GDM1 (cell line): ENCODE results near the gene FLT3.
"Not testable (repeated sequence)": the region's sequence is repeated elsewhere in the genome, so short reads cannot be mapped to it uniquely, and the experiment has no call there.

ENCODE experiments used
- DNase-seq: peaks from one replicate; lab custom pipeline; 2025; lab: John Stamatoyannopoulos, UW

Gene FLT3

GRCh38 chr13:28044608-28045007 is 55.8 kb downstream of the FLT3 start:
- no peak for DNase-seq

- DNase-seq = no peak
Observed at GRCh38 chr13:28043224-28043623, 57.2 kb downstream of the FLT3 start.

- DNase-seq = no peak
Observed at GRCh38 chr13:28041501-28041900, 58.9 kb downstream of the FLT3 start.

- DNase-seq = no peak
Observed at GRCh38 chr13:28041031-28041461, 59.3 kb downstream of the FLT3 start.

- DNase-seq = no peak
Observed at GRCh38 chr13:28037399-28037798, 63.0 kb downstream of the FLT3 start.

GRCh38 chr13:28035146-28035782 is 65.1 kb downstream of the FLT3 start:
- no peak for DNase-seq

- DNase-seq = no peak
Observed at GRCh38 chr13:28033894-28034655, 66.3 kb downstream of the FLT3 start.

- DNase-seq = not testable (repeated sequence)
Observed at GRCh38 chr13:28032438-28032837, 67.9 kb downstream of the FLT3 start.

- no peak for DNase-seq
Observed at GRCh38 chr13:28031896-28032288, 68.5 kb downstream of the FLT3 start.

- peak; percentile 79 for DNase-seq
Observed at GRCh38 chr13:28031220-28031895, 69.0 kb downstream of the FLT3 start.

GRCh38 chr13:28027607-28028364 is 72.6 kb downstream of the FLT3 start:
- DNase-seq = no peak

- DNase-seq = no peak
Observed at GRCh38 chr13:28027071-28027470, 73.3 kb downstream of the FLT3 start.

GRCh38 chr13:28026508-28026907 is 73.9 kb downstream of the FLT3 start:
- DNase-seq = no peak

- DNase-seq = no peak
Observed at GRCh38 chr13:28022848-28023518, 77.4 kb downstream of the FLT3 start.

- no peak for DNase-seq
Observed at GRCh38 chr13:28014301-28014700, 86.1 kb downstream of the FLT3 start.

GRCh38 chr13:28013482-28013881 is 86.9 kb downstream of the FLT3 start:
- no peak for DNase-seq

- DNase-seq = no peak
Observed at GRCh38 chr13:28012896-28013295, 87.5 kb downstream of the FLT3 start.

GRCh38 chr13:28012383-28012782 is 88.0 kb downstream of the FLT3 start:
- no peak for DNase-seq

GRCh38 chr13:28010046-28010445 is 90.3 kb downstream of the FLT3 start:
- DNase-seq = no peak

GRCh38 chr13:28005016-28005415 is 95.4 kb downstream of the FLT3 start:
- DNase-seq = not testable (repeated sequence)

GRCh38 chr13:28002886-28003698 is 97.3 kb downstream of the FLT3 start:
- no peak for DNase-seq
